Fibroblast of lung (primary cell): ENCODE results near the gene AK9. TPM values are rescaled to one million over a fixed set of nuclear protein-coding genes. Genes with fewer than 3 reads are reported as not detected.
A peak's percentile ranks its signal among the peaks of the same experiment; 100 is the strongest.

Experiments
- DNase-seq, 2 donors: peaks; one replicate each; pipeline versions ENCODE4 v3.0.0 to v3.0.0-alpha.2; 2010; ENCODE audit warnings: low read depth in 2 of 2
- H2AFZ ChIP-seq: 2 replicates; pipeline ENCODE4 v1.5.1; 2012; ENCODE audit warnings: low read length, control low read depth, inconsistent platforms
- H3K27ac ChIP-seq: 2 replicates; pipeline ENCODE4 v1.5.1; 2011; ENCODE audit warnings: low read length, control low read depth; ENCODE audit not compliant: insufficient read depth
- H3K27me3 ChIP-seq: 2 replicates; pipeline ENCODE4 v1.5.1; 2011; ENCODE audit warnings: mild to moderate bottlenecking, low read length; ENCODE audit not compliant: control insufficient read depth, insufficient read depth
- H3K36me3 ChIP-seq: 2 replicates; pipeline ENCODE4 v1.5.1; 2011; ENCODE audit warnings: low read length; ENCODE audit not compliant: control insufficient read depth, insufficient read depth
- H3K4me1 ChIP-seq: 2 replicates; pipeline ENCODE4 v1.5.1; 2011; ENCODE audit warnings: low read length; ENCODE audit not compliant: control insufficient read depth, insufficient read depth; ENCODE audit errors: extremely low read depth
- H3K4me2 ChIP-seq: 2 replicates; pipeline ENCODE4 v1.5.1; 2011; ENCODE audit warnings: low read length, control low read depth; ENCODE audit not compliant: insufficient read depth; ENCODE audit errors: extremely low read depth
- H3K4me3 ChIP-seq, 4 experiments: fragments of 200-600 bp in 1 of 4; sonication (generic) in 1 of 4; replicated peaks in 1 of 4; 2 replicates each; pipeline ENCODE4 v1.5.1; 2011 to 2016; ENCODE audit warnings: low read length in 4 of 4, low read depth in 3 of 4, mild to moderate bottlenecking in 3 of 4, control low read depth in 2 of 4, inconsistent platforms in 1 of 4, mixed read lengths in 1 of 4; ENCODE audit not compliant: insufficient read depth in 1 of 4; ENCODE audit errors: control extremely low read depth in 1 of 4
- H3K79me2 ChIP-seq: 2 replicates; pipeline ENCODE4 v1.5.1; 2012; ENCODE audit warnings: mild to moderate bottlenecking, low read length, inconsistent platforms; ENCODE audit not compliant: control insufficient read depth, insufficient read depth
- H3K9ac ChIP-seq: 2 replicates; pipeline ENCODE4 v1.5.1; 2011; ENCODE audit warnings: mild to moderate bottlenecking, low read length, control low read depth; ENCODE audit not compliant: insufficient read depth
- H3K9me3 ChIP-seq: 2 replicates; pipeline ENCODE4 v1.5.1; 2012; ENCODE audit warnings: low read depth, low read length; ENCODE audit not compliant: control insufficient read depth, insufficient read depth
- H4K20me1 ChIP-seq: 2 replicates; pipeline ENCODE4 v1.5.1; 2011; ENCODE audit warnings: low read length; ENCODE audit not compliant: control insufficient read depth, insufficient read depth; ENCODE audit errors: extremely low read depth
- CTCF ChIP-seq, 2 donors: IDR thresholded peaks in 1 of 2; conservative IDR thresholded peaks in 1 of 2; 1 replicate in 1 of 2; 2 replicates in 1 of 2; pipeline ENCODE4 v1.5.1; 2011 to 2012; ENCODE audit warnings: low read length in 2 of 2, control low read depth in 1 of 2, inconsistent platforms in 1 of 2, low read depth in 1 of 2, mild to moderate bottlenecking in 1 of 2
- EZH2 ChIP-seq: IDR thresholded peaks from 2 replicates; pipeline ENCODE4 v1.5.1; 2012; ENCODE audit warnings: low read length, control low read depth, mild to moderate bottlenecking; ENCODE audit errors: missing control alignments
- polyA plus RNA-seq, 2 donors: library from polyadenylated mRNA; depleted of rRNA in 1 of 2; stranded (reverse) in 1 of 2; unstranded in 1 of 2; fragments of >200 nt; gene quantifications; 2 replicates each; pipeline ENCODE4 v1.2.1, GENCODE V29; 2011 to 2012; ENCODE audit warnings: missing spikeins in 1 of 2
- total RNA-seq: library from RNA; depleted of rRNA; stranded (reverse); fragments of >200 nt; gene quantifications from 2 replicates; pipeline ENCODE4 v1.2.1, GENCODE V29; 2014

Gene AK9
- total and polyA plus RNA-seq, 2 donors (not counting 1 experiment from before 2014, with no cell fraction given), result 4.5 to 10.4 TPM

GRCh38 chr6:109453594-109454495 is 237.2 kb downstream of the AK9 start:
- Histone ChIP-seq H3K4me3 (peak overlapping the region; percentile 82 to 93 (median 89)), H3K4me2 (peak overlapping the region; percentile 95), H3K36me3 (peaks cover 19% of the 10 kb centered on the region), H2AFZ (no peak overlapping the region), H3K27ac (peak overlapping the region; percentile 89), H3K9me3 (no peaks in the 10 kb centered on the region), H3K4me1 (peaks cover 7% of the 10 kb centered on the region), H3K27me3 (no peaks in the 10 kb centered on the region), H3K9ac (peak overlapping the region; percentile 8), H3K79me2 (peaks cover 24% of the 10 kb centered on the region), H4K20me1 (no peaks in the 10 kb centered on the region)
- TF ChIP-seq CTCF (conservative IDR thresholded peaks at IDR 0.05 in 1 of 2, IDR thresholded peaks at IDR 0.05 in 1 of 2; ENCODE audit: low read depth in 1 of 2, low read length in 2 of 2) (no peak), EZH2 (no peak)
- DNase-seq, result peak in 1 of 2 donors; percentile 47

DNA sequence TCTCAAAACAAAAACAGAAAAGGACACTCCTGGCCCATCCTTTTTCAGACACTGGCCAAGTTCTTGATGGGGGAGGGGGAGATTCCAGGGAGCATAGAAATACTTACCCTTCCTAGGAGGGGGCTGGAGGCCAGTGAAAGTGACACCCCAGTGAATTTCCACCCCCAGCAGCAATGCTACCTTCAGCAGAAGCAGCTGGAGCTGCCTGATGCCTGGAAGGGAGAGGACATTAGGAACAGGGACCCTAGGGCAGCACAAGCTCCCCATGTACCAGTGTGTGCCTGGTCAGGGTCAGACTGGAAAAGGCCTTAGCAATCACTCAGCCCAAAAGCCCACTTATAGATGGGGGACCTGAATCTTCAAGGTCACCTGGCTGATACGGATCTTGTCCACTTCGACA is 237.8 kb downstream of the AK9 start:
- Histone ChIP-seq H3K27me3 (no peaks in the 10 kb centered on the region), H3K9me3 (no peaks in the 10 kb centered on the region), H3K36me3 (peaks cover 21% of the 10 kb centered on the region), H3K27ac (no peak overlapping the region), H3K79me2 (peaks cover 24% of the 10 kb centered on the region), H3K4me1 (peaks cover 7% of the 10 kb centered on the region), H2AFZ (no peak overlapping the region), H3K9ac (no peak overlapping the region), H3K4me2 (no peak overlapping the region), H4K20me1 (no peaks in the 10 kb centered on the region), H3K4me3 (no peak overlapping the region)
- no peak for TF ChIP-seq CTCF (conservative IDR thresholded peaks at IDR 0.05 in 1 of 2, IDR thresholded peaks at IDR 0.05 in 1 of 2; ENCODE audit: low read depth in 1 of 2, low read length in 2 of 2)
- no peak for DNase-seq

GRCh38 chr6:109452181-109452580 is 238.8 kb downstream of the AK9 start:
- Histone ChIP-seq H3K27me3 (no peaks in the 10 kb centered on the region), H3K27ac (no peak overlapping the region), H3K4me2 (no peak overlapping the region), H3K9me3 (no peaks in the 10 kb centered on the region), H4K20me1 (no peaks in the 10 kb centered on the region), H3K9ac (no peak overlapping the region), H3K4me3 (no peak overlapping the region), H3K36me3 (peaks cover 24% of the 10 kb centered on the region), H3K79me2 (peaks cover 24% of the 10 kb centered on the region), H2AFZ (no peak overlapping the region), H3K4me1 (peaks cover 7% of the 10 kb centered on the region)
- no peak for TF ChIP-seq CTCF (conservative IDR thresholded peaks at IDR 0.05 in 1 of 2, IDR thresholded peaks at IDR 0.05 in 1 of 2; ENCODE audit: low read depth in 1 of 2, low read length in 2 of 2)
- TF ChIP-seq EZH2, result no peak
- DNase-seq, result no peak
